Liver (tissue), 9 donors: ENCODE data around the gene ANKRD29. TPM values are rescaled to one million over a fixed set of nuclear protein-coding genes. Genes with fewer than 3 reads are reported as not detected.

Experiments
- DNase-seq: peaks from one replicate; pipeline ENCODE4 v3.0.0-alpha.2; 2017; ENCODE audit warnings: low spot score
- H3K27ac ChIP-seq, 2 donors: one replicate each; pipeline ENCODE4 v1.7.0; 2013; ENCODE audit warnings: inconsistent platforms in 2 of 2, low read length in 2 of 2, control low read depth in 1 of 2, low read depth in 1 of 2, mild to moderate bottlenecking in 1 of 2
- H3K27me3 ChIP-seq, 4 donors: one replicate each; pipeline versions ENCODE4 v1.6.1 to v1.7.0; 2013; ENCODE audit warnings: low read length in 3 of 4, inconsistent platforms in 1 of 4, mild to moderate bottlenecking in 1 of 4, moderate library complexity in 1 of 4; ENCODE audit not compliant: control insufficient read depth in 4 of 4, insufficient read depth in 4 of 4
- H3K36me3 ChIP-seq, 4 donors: one replicate each; pipeline versions ENCODE4 v1.6.1 to v1.7.0; 2013; ENCODE audit warnings: low read length in 3 of 4, mild to moderate bottlenecking in 3 of 4, low read depth in 1 of 4, moderate library complexity in 1 of 4; ENCODE audit not compliant: control insufficient read depth in 4 of 4, insufficient read depth in 3 of 4
- H3K4me1 ChIP-seq, 4 donors: one replicate each; pipeline versions ENCODE4 v1.6.1 to v1.7.0; 2013; ENCODE audit warnings: low read length in 3 of 4, mild to moderate bottlenecking in 3 of 4, moderate library complexity in 1 of 4; ENCODE audit not compliant: control insufficient read depth in 4 of 4, insufficient read depth in 4 of 4
- H3K4me3 ChIP-seq, 3 donors: one replicate each; pipeline versions ENCODE4 v1.6.1 to v1.7.0; 2013; ENCODE audit warnings: low read length in 3 of 3, control low read depth in 1 of 3, low read depth in 1 of 3, mild to moderate bottlenecking in 1 of 3
- H3K9ac ChIP-seq, 2 donors: one replicate each; pipeline ENCODE4 v1.7.0; 2013; ENCODE audit warnings: low read length in 2 of 2, mild to moderate bottlenecking in 2 of 2, moderate library complexity in 2 of 2, control low read depth in 1 of 2, low read depth in 1 of 2
- H3K9me3 ChIP-seq, 4 donors: one replicate each; pipeline versions ENCODE4 v1.6.1 to v1.7.0; 2013; ENCODE audit warnings: low read length in 3 of 4; ENCODE audit not compliant: control insufficient read depth in 4 of 4
- FOXA2 ChIP-seq: IDR thresholded peaks from 2 replicates; pipeline ENCODE4 v1.6.1; 2016; ENCODE audit warnings: antibody characterized with exemption
- GABPA ChIP-seq, 2 donors: IDR thresholded peaks in 1 of 2; conservative IDR thresholded peaks in 1 of 2; 2 replicates each; pipeline ENCODE4 v1.6.1; 2016; ENCODE audit warnings: antibody characterized with exemption in 2 of 2, mild to moderate bottlenecking in 1 of 2, moderate library complexity in 1 of 2
- HNF4A ChIP-seq, 2 donors: conservative IDR thresholded peaks; 2 replicates each; pipeline ENCODE4 v1.6.1; 2016; ENCODE audit warnings: antibody characterized with exemption in 2 of 2, mild to moderate bottlenecking in 2 of 2
- HNF4G ChIP-seq: IDR thresholded peaks from 2 replicates; pipeline ENCODE4 v1.6.1; 2016; ENCODE audit warnings: antibody characterized with exemption
- JUND ChIP-seq, 2 donors: IDR thresholded peaks; 2 replicates each; pipeline ENCODE4 v1.6.1; 2016; ENCODE audit warnings: antibody characterized with exemption in 2 of 2
- NR2F2 ChIP-seq: IDR thresholded peaks from 2 replicates; pipeline ENCODE4 v1.6.1; 2016; ENCODE audit warnings: antibody characterized with exemption
- RAD21 ChIP-seq, 2 donors: IDR thresholded peaks; 2 replicates each; pipeline ENCODE4 v1.6.1; 2016; ENCODE audit warnings: antibody characterized with exemption in 2 of 2, mild to moderate bottlenecking in 2 of 2
- RXRA ChIP-seq, 2 donors: IDR thresholded peaks; 2 replicates each; pipeline ENCODE4 v1.6.1; 2017 to 2018; ENCODE audit warnings: antibody characterized with exemption in 2 of 2, mild to moderate bottlenecking in 1 of 2
- SP1 ChIP-seq: IDR thresholded peaks from 2 replicates; pipeline ENCODE4 v1.6.1; 2018; ENCODE audit warnings: antibody characterized with exemption, mild to moderate bottlenecking
- YY1 ChIP-seq: IDR thresholded peaks from 2 replicates; pipeline ENCODE4 v1.6.1; 2016; ENCODE audit warnings: antibody characterized with exemption, mild to moderate bottlenecking
- WGBS: extraction: QIAGEN DNeasy Blood & Tissue Kit; methylation state at CpG from one replicate; pipeline ENCODE4 v1.1.7; 2013; 5-methylcytosine and 5-hydroxymethylcytosine counted together
- polyA plus RNA-seq, 2 donors: library from polyadenylated mRNA; stranded (reverse) in 1 of 2; unstranded in 1 of 2; fragments of 200-250 nt in 1 of 2; fragments of >200 nt in 1 of 2; fragmentation: Nextera tagmentation in 1 of 2; extraction: Ambion mirVana in 1 of 2; gene quantifications; one replicate each; pipeline versions ENCODE4 v1.2.1 to v1.2.3, GENCODE V29; 2013 to 2015
- total RNA-seq, 2 donors: library from RNA; depleted of rRNA; stranded (reverse); fragments of >200 nt; gene quantifications; one replicate each; pipeline ENCODE4 v1.2.3, GENCODE V29; 2014
- TF ChIP-seq, protein P1 (sequence below): fragments of 150-350 bp; IDR thresholded peaks from 2 replicates; pipeline ENCODE4 v1.5.1; 2017; ENCODE audit warnings: improper control_type of control experiment, low read depth, low read length; ENCODE audit not compliant: missing input control
- TF ChIP-seq, protein P2 (sequence below): IDR thresholded peaks from 2 replicates; pipeline ENCODE4 v1.6.1; 2016; ENCODE audit warnings: antibody characterized with exemption
- TF ChIP-seq, protein P3 (sequence below): IDR thresholded peaks from 2 replicates; pipeline ENCODE4 v1.6.1; 2016; ENCODE audit warnings: antibody characterized with exemption
- TF ChIP-seq, protein P4 (sequence below): IDR thresholded peaks from 2 replicates; pipeline ENCODE4 v1.6.1; 2016; ENCODE audit warnings: antibody characterized with exemption
- donor health status: healthy.
- donor health status: healthy.
- donor health status: healthy.
- donor health status: healthy.
- donor health status: healthy.

The ANKRD29 gene
- total and polyA plus RNA-seq, 4 donors: 0.14 to 0.50 (median 0.33) TPM

DNA sequence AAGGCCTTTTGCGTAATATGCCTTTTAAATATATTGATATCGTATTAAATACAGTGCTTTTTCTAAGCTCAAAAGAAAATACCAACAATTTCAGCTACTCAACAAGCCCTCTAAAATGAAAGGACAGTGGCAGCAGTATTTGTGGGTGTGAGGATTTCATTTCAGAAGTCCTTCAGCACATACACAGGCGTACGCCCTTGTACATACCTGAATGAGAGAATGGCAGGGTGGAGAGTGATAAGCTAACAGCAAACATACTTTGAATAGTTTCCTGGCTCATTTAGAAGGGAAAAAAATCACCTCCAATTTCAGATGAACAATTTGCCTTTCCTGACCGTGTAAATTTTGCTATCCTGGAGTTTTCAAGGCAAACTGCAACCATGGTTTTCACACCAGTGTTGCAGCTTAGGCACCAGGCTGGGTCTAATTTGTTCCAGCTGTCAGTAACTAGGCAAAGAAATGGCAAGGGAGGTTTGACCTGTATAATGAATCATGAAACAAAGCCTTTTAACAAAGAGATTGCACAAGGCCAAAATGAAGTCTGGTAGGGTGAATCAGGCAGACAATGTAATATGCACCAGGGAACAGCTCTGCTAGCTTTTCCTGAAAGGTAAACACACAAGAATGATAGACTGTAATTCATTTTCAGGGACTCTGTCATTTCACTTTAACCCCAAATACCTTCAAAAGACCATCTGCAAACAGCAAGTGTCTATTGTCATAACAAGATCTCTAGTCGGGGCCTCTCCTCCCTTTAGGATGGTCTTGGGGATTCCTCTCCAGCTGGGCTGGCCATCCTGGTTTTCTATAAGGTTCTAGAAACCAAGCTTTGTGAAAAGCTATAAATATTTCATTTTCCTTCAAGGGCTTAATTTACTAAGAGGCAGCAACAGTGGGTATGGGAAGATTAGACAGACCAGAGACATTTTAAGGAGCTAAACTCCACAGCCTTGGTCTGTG is 11.5 kb downstream of the ANKRD29 start:
- H3K27ac ChIP-seq: no peak overlapping the region
- 83% methylated on average over 6 of the region's 6 CpGs for WGBS
- no peaks in the 10 kb centered on the region for H3K36me3 ChIP-seq
- H3K4me3 ChIP-seq: no peak overlapping the region
- H3K27me3 ChIP-seq: no peaks in the 10 kb centered on the region
- TF ChIP-seq, protein P1, sequence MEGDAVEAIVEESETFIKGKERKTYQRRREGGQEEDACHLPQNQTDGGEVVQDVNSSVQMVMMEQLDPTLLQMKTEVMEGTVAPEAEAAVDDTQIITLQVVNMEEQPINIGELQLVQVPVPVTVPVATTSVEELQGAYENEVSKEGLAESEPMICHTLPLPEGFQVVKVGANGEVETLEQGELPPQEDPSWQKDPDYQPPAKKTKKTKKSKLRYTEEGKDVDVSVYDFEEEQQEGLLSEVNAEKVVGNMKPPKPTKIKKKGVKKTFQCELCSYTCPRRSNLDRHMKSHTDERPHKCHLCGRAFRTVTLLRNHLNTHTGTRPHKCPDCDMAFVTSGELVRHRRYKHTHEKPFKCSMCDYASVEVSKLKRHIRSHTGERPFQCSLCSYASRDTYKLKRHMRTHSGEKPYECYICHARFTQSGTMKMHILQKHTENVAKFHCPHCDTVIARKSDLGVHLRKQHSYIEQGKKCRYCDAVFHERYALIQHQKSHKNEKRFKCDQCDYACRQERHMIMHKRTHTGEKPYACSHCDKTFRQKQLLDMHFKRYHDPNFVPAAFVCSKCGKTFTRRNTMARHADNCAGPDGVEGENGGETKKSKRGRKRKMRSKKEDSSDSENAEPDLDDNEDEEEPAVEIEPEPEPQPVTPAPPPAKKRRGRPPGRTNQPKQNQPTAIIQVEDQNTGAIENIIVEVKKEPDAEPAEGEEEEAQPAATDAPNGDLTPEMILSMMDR: no peak
- no peak overlapping the region for H3K9ac ChIP-seq
- no peak for DNase-seq
- no peaks in the 10 kb centered on the region for H3K4me1 ChIP-seq
- H3K9me3 ChIP-seq: no peaks in the 10 kb centered on the region

DNA sequence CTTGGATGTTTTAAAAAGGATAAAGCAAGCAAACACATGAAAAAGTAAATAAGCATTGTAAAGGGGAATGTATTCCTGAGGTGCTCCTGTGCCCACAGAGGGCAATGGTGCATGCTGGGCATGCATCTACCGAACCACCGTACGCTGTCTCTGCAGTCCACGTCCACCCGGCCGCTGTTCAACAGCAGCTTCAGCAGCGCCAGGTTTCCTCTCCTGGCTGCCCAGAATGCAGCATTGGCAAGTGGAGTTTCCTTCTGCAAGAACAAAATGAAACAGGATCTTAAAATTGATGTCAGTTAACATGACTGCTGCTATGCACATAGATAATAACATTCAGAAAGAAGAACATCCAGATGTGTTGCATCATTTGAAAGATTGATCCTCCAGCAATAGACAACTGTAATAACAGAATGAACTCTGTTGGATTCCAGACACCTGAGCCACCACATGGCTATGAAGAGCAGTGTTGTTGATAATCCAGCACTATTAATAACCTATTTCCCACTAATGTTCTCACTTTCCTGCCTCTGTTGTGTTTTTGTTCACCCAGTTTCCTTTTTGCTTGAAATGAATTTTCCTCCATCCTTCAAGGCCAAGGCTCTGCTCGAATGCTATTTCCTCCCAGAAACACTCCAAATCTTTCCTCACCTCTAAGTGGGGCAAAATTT is 13.6 kb downstream of the ANKRD29 start:
- Histone ChIP-seq H3K27ac (no peak overlapping the region), H3K4me1 (no peaks in the 10 kb centered on the region), H3K9me3 (no peaks in the 10 kb centered on the region), H3K4me3 (no peak overlapping the region), H3K9ac (no peak overlapping the region), H3K27me3 (no peaks in the 10 kb centered on the region), H3K36me3 (no peaks in the 10 kb centered on the region)
- DNase-seq: no peak
- TF ChIP-seq YY1: no peak
- TF ChIP-seq, protein P2, sequence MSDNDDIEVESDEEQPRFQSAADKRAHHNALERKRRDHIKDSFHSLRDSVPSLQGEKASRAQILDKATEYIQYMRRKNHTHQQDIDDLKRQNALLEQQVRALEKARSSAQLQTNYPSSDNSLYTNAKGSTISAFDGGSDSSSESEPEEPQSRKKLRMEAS: no peak
- TF ChIP-seq HNF4A (conservative IDR thresholded peaks at IDR 0.05): no peak
- TF ChIP-seq, protein P3, sequence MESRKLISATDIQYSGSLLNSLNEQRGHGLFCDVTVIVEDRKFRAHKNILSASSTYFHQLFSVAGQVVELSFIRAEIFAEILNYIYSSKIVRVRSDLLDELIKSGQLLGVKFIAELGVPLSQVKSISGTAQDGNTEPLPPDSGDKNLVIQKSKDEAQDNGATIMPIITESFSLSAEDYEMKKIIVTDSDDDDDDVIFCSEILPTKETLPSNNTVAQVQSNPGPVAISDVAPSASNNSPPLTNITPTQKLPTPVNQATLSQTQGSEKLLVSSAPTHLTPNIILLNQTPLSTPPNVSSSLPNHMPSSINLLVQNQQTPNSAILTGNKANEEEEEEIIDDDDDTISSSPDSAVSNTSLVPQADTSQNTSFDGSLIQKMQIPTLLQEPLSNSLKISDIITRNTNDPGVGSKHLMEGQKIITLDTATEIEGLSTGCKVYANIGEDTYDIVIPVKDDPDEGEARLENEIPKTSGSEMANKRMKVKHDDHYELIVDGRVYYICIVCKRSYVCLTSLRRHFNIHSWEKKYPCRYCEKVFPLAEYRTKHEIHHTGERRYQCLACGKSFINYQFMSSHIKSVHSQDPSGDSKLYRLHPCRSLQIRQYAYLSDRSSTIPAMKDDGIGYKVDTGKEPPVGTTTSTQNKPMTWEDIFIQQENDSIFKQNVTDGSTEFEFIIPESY: no peak
- no peak for TF ChIP-seq GABPA (IDR thresholded peaks at IDR 0.05 in 1 of 2, conservative IDR thresholded peaks at IDR 0.05 in 1 of 2)
- TF ChIP-seq FOXA2: no peak
- no peak for TF ChIP-seq HNF4G
- no peak for TF ChIP-seq JUND (IDR thresholded peaks at IDR 0.05)
- no peak for TF ChIP-seq RXRA (IDR thresholded peaks at IDR 0.05)
- TF ChIP-seq, protein P4, sequence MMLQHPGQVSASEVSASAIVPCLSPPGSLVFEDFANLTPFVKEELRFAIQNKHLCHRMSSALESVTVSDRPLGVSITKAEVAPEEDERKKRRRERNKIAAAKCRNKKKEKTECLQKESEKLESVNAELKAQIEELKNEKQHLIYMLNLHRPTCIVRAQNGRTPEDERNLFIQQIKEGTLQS: no peak
- TF ChIP-seq NR2F2: no peak
- no peak for TF ChIP-seq SP1
- no peak for TF ChIP-seq RAD21 (IDR thresholded peaks at IDR 0.05)
- TF ChIP-seq, protein P1: no peak
- WGBS: 75% methylated on average over 8 of the region's 8 CpGs
